Ovary (tissue), 3 donors: Measurements from ENCODE around the gene CNNM1.

ENCODE experiments used
- CTCF ChIP-seq, 3 donors: fragments of 450-650 bp in 2 of 3; fragments of 200-600 bp in 1 of 3; IDR thresholded peaks; one replicate each; pipeline versions ENCODE4 v1.5.1 to v1.8.0; 2016 to 2022; ENCODE audit warnings: antibody characterized with exemption in 3 of 3, mild to moderate bottlenecking in 1 of 3
- EP300 ChIP-seq: sonication (generic); formaldehyde crosslinking; IDR thresholded peaks from one replicate; pipeline ENCODE4 v1.6.1; 2017; ENCODE audit warnings: antibody characterized with exemption
- POLR2A ChIP-seq: fragments of 450-650 bp; IDR thresholded peaks from one replicate; pipeline ENCODE4 v1.6.1; 2017; ENCODE audit warnings: antibody characterized with exemption, mild to moderate bottlenecking, moderate library complexity
- donor health status: DM: no; HTN: no; CAD: no.

- no peak for TF ChIP-seq CTCF (IDR thresholded peaks at IDR 0.05)
- TF ChIP-seq EP300, result no peak
- TF ChIP-seq POLR2A, result no peak
Measured at GRCh38 chr10:99347672-99348071, 18.5 kb downstream of the CNNM1 start.
